HL-60 (cell line): ENCODE data around the gene FOCAD.

ENCODE experiments used
- DNase-seq, 2 experiments: peaks; one replicate each; pipeline ENCODE4 v3.0.0-alpha.2; 2010 to 2020; ENCODE audit warnings: low read depth in 1 of 2, low spot score in 1 of 2
- H3K27ac ChIP-seq: fragments of 250-450 bp; sonication (Bioruptor Pico); replicated peaks from 2 replicates; pipeline ENCODE4 v1.5.1; 2020; ENCODE audit warnings: mild to moderate bottlenecking, moderate library complexity
- H3K27me3 ChIP-seq: fragments of 250-450 bp; sonication (Bioruptor Pico); 2 replicates; pipeline ENCODE4 v1.5.1; 2021; ENCODE audit warnings: mild to moderate bottlenecking, moderate library complexity; ENCODE audit not compliant: insufficient read depth, poor library complexity, severe bottlenecking
- H3K4me3 ChIP-seq: replicated peaks from 2 replicates; pipeline ENCODE4 v1.5.1; 2011; ENCODE audit warnings: mild to moderate bottlenecking, control low read depth, low read length; ENCODE audit not compliant: insufficient read depth
- GABPA ChIP-seq: IDR thresholded peaks from 2 replicates; pipeline ENCODE4 v1.6.1; 2012; ENCODE audit warnings: low read depth
- POLR2AphosphoS5 ChIP-seq: IDR thresholded peaks from 2 replicates; pipeline ENCODE4 v1.6.1; 2012; ENCODE audit warnings: low read depth
- SPI1 ChIP-seq: IDR thresholded peaks from 2 replicates; pipeline ENCODE4 v1.6.1; 2012; ENCODE audit warnings: low read depth, mild to moderate bottlenecking, borderline replicate concordance
- TF ChIP-seq, protein P1 (sequence below): IDR thresholded peaks from 2 replicates; pipeline ENCODE4 v1.6.1; 2012; ENCODE audit warnings: low read depth; ENCODE audit not compliant: insufficient replicate concordance
- TF ChIP-seq, protein P2 (sequence below): IDR thresholded peaks from one replicate; pipeline ENCODE4 v1.5.1; 2011; ENCODE audit warnings: low read length, control low read depth, inconsistent platforms; ENCODE audit not compliant: insufficient read depth

FOCAD gene

DNA sequence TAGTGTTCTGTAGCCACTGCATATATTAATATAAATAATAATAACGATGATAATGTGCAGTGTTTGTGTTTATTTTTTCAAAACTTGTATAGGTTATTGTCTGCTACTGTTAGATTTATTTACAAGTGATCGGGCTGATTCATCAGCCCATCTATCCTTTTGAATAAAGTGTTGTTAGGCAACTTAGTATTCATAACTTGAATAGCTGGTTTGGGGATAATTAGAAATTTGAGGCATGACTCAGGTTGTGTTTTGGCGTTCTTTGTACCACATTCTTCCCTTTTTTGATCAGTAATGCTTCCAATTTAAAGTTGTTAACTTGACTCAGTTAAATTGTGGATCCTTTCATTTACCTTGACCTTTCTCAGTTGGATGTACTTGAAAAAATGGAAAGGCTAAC is 69.7 kb downstream of the FOCAD start:
- Histone ChIP-seq H3K27me3 (no peaks in the 10 kb centered on the region), H3K4me3 (no peak overlapping the region), H3K27ac (no peak overlapping the region)
- no peak for TF ChIP-seq SPI1
- TF ChIP-seq GABPA = no peak
- TF ChIP-seq, protein P1, sequence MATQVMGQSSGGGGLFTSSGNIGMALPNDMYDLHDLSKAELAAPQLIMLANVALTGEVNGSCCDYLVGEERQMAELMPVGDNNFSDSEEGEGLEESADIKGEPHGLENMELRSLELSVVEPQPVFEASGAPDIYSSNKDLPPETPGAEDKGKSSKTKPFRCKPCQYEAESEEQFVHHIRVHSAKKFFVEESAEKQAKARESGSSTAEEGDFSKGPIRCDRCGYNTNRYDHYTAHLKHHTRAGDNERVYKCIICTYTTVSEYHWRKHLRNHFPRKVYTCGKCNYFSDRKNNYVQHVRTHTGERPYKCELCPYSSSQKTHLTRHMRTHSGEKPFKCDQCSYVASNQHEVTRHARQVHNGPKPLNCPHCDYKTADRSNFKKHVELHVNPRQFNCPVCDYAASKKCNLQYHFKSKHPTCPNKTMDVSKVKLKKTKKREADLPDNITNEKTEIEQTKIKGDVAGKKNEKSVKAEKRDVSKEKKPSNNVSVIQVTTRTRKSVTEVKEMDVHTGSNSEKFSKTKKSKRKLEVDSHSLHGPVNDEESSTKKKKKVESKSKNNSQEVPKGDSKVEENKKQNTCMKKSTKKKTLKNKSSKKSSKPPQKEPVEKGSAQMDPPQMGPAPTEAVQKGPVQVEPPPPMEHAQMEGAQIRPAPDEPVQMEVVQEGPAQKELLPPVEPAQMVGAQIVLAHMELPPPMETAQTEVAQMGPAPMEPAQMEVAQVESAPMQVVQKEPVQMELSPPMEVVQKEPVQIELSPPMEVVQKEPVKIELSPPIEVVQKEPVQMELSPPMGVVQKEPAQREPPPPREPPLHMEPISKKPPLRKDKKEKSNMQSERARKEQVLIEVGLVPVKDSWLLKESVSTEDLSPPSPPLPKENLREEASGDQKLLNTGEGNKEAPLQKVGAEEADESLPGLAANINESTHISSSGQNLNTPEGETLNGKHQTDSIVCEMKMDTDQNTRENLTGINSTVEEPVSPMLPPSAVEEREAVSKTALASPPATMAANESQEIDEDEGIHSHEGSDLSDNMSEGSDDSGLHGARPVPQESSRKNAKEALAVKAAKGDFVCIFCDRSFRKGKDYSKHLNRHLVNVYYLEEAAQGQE = no peak
- no peak for TF ChIP-seq POLR2AphosphoS5
- TF ChIP-seq, protein P2, sequence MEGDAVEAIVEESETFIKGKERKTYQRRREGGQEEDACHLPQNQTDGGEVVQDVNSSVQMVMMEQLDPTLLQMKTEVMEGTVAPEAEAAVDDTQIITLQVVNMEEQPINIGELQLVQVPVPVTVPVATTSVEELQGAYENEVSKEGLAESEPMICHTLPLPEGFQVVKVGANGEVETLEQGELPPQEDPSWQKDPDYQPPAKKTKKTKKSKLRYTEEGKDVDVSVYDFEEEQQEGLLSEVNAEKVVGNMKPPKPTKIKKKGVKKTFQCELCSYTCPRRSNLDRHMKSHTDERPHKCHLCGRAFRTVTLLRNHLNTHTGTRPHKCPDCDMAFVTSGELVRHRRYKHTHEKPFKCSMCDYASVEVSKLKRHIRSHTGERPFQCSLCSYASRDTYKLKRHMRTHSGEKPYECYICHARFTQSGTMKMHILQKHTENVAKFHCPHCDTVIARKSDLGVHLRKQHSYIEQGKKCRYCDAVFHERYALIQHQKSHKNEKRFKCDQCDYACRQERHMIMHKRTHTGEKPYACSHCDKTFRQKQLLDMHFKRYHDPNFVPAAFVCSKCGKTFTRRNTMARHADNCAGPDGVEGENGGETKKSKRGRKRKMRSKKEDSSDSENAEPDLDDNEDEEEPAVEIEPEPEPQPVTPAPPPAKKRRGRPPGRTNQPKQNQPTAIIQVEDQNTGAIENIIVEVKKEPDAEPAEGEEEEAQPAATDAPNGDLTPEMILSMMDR = no peak
- DNase-seq = no peak

DNA sequence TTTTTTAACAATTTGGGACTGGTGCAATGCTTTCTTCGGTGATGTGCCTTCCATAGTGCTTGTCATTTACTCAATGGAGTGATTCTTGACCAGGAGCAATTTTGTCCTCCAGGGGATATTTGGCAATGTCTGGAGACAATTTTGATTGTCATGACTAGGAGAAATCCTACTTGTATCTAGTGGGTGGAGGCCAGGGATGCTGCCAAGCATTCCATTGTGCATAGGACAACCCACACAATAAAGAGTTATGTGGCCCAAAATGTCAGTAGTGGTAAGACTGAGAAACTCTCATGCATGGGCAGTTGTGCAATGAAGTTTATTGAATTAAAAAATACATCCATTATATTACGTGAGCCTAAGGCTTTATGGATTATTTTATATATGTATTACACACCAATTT is 70.5 kb downstream of the FOCAD start:
- Histone ChIP-seq H3K27ac (no peak overlapping the region), H3K4me3 (no peak overlapping the region), H3K27me3 (no peaks in the 10 kb centered on the region)
- no peak for DNase-seq
- no peak for TF ChIP-seq SPI1
- TF ChIP-seq, protein P1 = no peak
- no peak for TF ChIP-seq GABPA
- TF ChIP-seq, protein P2 = no peak

DNA sequence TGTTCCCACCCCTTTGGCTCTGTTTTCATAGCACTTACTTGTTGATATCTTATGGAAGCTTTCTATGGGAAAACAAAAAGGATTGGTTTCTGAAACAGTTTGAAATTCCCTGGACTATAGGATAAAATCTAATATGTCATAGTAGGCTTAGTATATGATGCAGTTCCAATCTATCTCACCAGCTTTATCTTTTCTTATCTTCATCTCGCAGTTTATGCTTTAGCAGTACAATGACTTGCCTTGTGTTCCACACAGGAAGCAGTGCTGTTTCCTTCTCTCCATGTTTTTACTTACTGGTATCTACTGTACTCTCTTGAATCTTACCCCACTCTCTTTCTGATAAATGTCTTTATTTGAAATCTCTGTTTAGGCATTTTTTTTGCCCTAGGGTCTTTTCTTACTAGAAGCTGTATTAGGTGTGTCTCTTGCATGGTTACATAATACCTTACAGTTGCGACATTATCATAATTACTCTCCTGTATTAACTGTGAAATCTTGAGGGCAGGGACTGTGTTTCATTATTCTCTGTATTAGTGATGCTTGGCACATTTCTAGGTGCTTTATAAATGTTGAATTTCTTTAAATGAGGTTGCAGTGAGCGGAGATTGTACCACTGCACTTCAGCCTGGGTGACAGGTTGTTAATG is 76.3 kb downstream of the FOCAD start:
- H3K4me3 ChIP-seq = no peak overlapping the region
- no peak overlapping the region for H3K27ac ChIP-seq
- DNase-seq = peak in 1 of 2 experiments; percentile 1
- H3K27me3 ChIP-seq = no peaks in the 10 kb centered on the region
- TF ChIP-seq GABPA (no peak), POLR2AphosphoS5 (no peak), SPI1 (no peak)
- TF ChIP-seq, protein P2 = no peak
- TF ChIP-seq, protein P1 = no peak
